ENCODE data around the gene GAS2L1. TPM values are rescaled to one million over a fixed set of nuclear protein-coding genes. Genes with fewer than 3 reads are reported as not detected.

GAS2L1 gene
- total RNA-seq, 3 donors from 2014 or later (not counting 1 experiment from before 2014, with no cell fraction given) = 0.57 to 4.1 (median 2.8) TPM

DNA sequence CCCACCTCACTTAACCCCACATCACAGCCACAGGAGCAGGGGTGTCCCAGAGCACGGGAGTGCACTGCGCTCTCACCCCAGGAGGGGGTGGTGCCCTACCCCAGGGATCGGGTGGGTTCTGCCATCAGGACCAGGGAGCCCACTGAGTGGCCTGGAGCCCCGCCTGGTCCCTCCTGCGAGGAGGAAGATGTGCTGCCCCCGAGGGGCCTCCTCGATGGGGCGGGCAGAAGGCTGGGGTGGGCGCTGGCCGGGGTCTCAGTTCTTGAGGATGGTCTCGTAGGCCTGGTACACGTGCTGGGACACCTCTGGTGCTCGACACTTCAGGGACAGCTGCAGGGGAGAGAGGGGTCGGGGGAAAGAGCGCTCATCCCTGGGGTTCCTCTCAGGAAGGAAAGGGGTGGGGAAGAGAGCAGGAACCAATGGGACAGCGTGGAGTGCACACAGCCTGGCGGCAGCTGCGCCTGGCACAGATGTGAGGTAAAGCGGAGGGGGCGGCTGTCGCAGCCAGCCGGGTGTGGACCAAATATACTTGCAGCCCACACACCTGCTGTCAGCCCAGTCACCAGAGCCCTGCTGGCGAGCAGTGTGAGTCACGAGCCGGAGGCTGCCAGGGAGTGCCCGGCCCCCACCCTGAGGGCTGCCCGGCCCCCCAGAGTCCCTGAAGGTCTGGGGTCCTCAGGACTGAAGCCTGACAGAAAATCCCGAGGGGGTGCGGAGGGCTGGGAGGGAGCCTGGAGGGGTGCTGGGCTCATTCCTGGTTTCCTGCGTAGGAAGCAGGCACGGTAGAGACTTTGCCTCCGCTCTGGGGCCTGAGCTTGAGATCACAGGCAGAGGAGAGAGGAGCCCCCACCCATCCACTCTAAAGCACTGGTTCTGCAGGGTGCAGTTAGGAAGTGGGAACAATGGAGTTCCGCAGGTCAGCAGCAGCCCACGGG lies 22.4 kb downstream of the GAS2L1 start:
- ATAC-seq (no peak), DNase-seq (no peak)
- WGBS (ENCODE audit: insufficient coverage) = 96% methylated on average over 34 of the region's 34 CpGs
- no peak overlapping the region for H3K27ac Mint-ChIP-seq
- H3K9me3 Mint-ChIP-seq = no peaks in the 10 kb centered on the region
- TF ChIP-seq, protein P1, sequence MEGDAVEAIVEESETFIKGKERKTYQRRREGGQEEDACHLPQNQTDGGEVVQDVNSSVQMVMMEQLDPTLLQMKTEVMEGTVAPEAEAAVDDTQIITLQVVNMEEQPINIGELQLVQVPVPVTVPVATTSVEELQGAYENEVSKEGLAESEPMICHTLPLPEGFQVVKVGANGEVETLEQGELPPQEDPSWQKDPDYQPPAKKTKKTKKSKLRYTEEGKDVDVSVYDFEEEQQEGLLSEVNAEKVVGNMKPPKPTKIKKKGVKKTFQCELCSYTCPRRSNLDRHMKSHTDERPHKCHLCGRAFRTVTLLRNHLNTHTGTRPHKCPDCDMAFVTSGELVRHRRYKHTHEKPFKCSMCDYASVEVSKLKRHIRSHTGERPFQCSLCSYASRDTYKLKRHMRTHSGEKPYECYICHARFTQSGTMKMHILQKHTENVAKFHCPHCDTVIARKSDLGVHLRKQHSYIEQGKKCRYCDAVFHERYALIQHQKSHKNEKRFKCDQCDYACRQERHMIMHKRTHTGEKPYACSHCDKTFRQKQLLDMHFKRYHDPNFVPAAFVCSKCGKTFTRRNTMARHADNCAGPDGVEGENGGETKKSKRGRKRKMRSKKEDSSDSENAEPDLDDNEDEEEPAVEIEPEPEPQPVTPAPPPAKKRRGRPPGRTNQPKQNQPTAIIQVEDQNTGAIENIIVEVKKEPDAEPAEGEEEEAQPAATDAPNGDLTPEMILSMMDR (IDR thresholded peaks at IDR 0.05) = no peak
- Histone ChIP-seq H3K4me1 (ENCODE audit: control insufficient read depth, insufficient read depth, low read length) (no peaks in the 10 kb centered on the region), H3K9me3 (ENCODE audit: control insufficient read depth, insufficient read depth, low read length) (no peaks in the 10 kb centered on the region), H3K27ac (ENCODE audit: low read length) (no peak overlapping the region), H3K27me3 (ENCODE audit: control insufficient read depth, insufficient read depth, low read length) (no peaks in the 10 kb centered on the region), H3K36me3 (ENCODE audit: control insufficient read depth, insufficient read depth, low read length) (peaks cover 54% of the 10 kb centered on the region), H3K4me3 (ENCODE audit: low read length) (no peak overlapping the region)
- no peaks in the 10 kb centered on the region for H3K4me1 Mint-ChIP-seq
- H3K27me3 Mint-ChIP-seq (ENCODE audit: low read depth in 2 of 2) = no peaks in the 10 kb centered on the region
- H3K36me3 Mint-ChIP-seq = no peaks in the 10 kb centered on the region
- H3K4me3 Mint-ChIP-seq = no peak overlapping the region
- intact Hi-C loops (cut with micrococcal nuclease) = no loop called here

DNA sequence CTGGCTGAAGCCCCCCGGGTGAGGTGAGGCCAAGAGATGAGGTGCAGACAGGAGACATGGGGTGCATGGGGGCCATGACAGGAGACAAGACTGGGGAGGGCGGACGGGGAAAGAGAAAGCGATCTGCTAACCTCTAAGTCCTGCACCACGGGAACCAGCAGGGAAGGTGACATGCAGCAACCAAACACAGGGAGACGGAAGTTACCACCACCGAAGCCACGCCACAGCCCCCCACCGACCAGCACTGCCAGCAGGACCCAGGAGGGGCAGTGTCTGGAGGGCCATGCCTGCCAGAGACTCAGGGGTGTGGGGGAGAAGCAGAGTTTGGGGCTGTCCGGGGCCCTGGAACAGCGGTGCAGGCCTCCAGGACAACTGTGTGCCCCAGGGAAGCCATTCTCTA lies 23.1 kb downstream of the GAS2L1 start:
- H3K4me1 Mint-ChIP-seq = no peaks in the 10 kb centered on the region
- TF ChIP-seq, protein P1 (IDR thresholded peaks at IDR 0.05) = no peak
- ATAC-seq (no peak), DNase-seq (no peak)
- Histone ChIP-seq H3K9me3 (ENCODE audit: control insufficient read depth, insufficient read depth, low read length) (no peaks in the 10 kb centered on the region), H3K27me3 (ENCODE audit: control insufficient read depth, insufficient read depth, low read length) (no peaks in the 10 kb centered on the region), H3K4me1 (ENCODE audit: control insufficient read depth, insufficient read depth, low read length) (no peaks in the 10 kb centered on the region), H3K4me3 (ENCODE audit: low read length) (no peak overlapping the region), H3K27ac (ENCODE audit: low read length) (no peak overlapping the region), H3K36me3 (ENCODE audit: control insufficient read depth, insufficient read depth, low read length) (peaks cover 56% of the 10 kb centered on the region)
- intact Hi-C loops (cut with micrococcal nuclease) = no loop called here
- no peaks in the 10 kb centered on the region for H3K27me3 Mint-ChIP-seq (ENCODE audit: low read depth in 2 of 2)
- WGBS (ENCODE audit: insufficient coverage) = 95% methylated on average over 11 of the region's 11 CpGs
- no peak overlapping the region for H3K4me3 Mint-ChIP-seq
- no peak overlapping the region for H3K27ac Mint-ChIP-seq
- H3K9me3 Mint-ChIP-seq = no peaks in the 10 kb centered on the region
- H3K36me3 Mint-ChIP-seq = no peaks in the 10 kb centered on the region

DNA sequence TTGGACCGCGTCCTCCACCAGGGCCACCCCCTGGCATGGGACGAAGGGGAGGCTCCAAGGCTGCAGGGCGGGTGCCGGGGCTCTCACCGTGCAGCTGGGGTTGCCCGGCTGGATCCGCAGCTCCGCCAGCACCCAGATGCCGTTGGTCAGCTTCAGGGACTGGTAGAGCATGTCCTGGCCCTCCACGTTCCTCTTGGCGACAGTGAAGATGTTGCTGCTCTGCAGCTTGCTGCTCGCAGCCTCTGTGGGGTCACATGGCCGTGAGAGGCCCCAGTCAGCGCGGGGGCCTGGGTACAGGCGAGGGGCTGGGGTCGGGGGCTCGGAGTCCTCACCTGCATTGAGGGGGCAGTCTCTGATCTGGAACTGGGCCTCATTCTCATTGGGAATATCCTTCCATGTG lies 23.8 kb downstream of the GAS2L1 start:
- H3K27ac Mint-ChIP-seq = no peak overlapping the region
- no peaks in the 10 kb centered on the region for H3K36me3 Mint-ChIP-seq
- H3K27ac ChIP-seq (ENCODE audit: low read length) = no peak overlapping the region
- H3K36me3 ChIP-seq (ENCODE audit: control insufficient read depth, insufficient read depth, low read length) = peaks cover 62% of the 10 kb centered on the region
- no peaks in the 10 kb centered on the region for H3K9me3 Mint-ChIP-seq
- no peaks in the 10 kb centered on the region for H3K27me3 Mint-ChIP-seq (ENCODE audit: low read depth in 2 of 2)
- H3K4me3 Mint-ChIP-seq = no peak overlapping the region
- WGBS (ENCODE audit: insufficient coverage) = 97% methylated on average over 19 of the region's 19 CpGs
- intact Hi-C loops (cut with micrococcal nuclease) = no loop called here
- no peaks in the 10 kb centered on the region for H3K27me3 ChIP-seq (ENCODE audit: control insufficient read depth, insufficient read depth, low read length)
- TF ChIP-seq, protein P1 (IDR thresholded peaks at IDR 0.05) = no peak
- no peaks in the 10 kb centered on the region for H3K9me3 ChIP-seq (ENCODE audit: control insufficient read depth, insufficient read depth, low read length)
- ATAC-seq (no peak), DNase-seq (no peak)
- peaks cover 0 to 2% of the 10 kb centered on the region in 2 donors for H3K4me1 Mint-ChIP-seq
- H3K4me1 ChIP-seq (ENCODE audit: control insufficient read depth, insufficient read depth, low read length) = no peaks in the 10 kb centered on the region
- H3K4me3 ChIP-seq (ENCODE audit: low read length) = no peak overlapping the region
